ENCODE data around the gene CELF5. TPM values are rescaled to one million over a fixed set of nuclear protein-coding genes. Genes with fewer than 3 reads are reported as not detected.

CELF5 gene
- total RNA-seq, 1 donor from 2014 or later, result not detected

GRCh38 chr19:3316659-3317207 lies 92.3 kb downstream of the CELF5 start:
- TF ChIP-seq CTCF (IDR thresholded peaks at IDR 0.05; ENCODE audit: borderline replicate concordance), result no peak
- no peak for DNase-seq

GRCh38 chr19:3319643-3320353 lies 95.3 kb downstream of the CELF5 start:
- no peak for TF ChIP-seq CTCF (IDR thresholded peaks at IDR 0.05; ENCODE audit: borderline replicate concordance)
- Histone ChIP-seq H3K4me1 (no peaks in the 10 kb centered on the region), H3K4me3 (no peak overlapping the region), H3K27ac (replicated peaks) (no peak overlapping the region), H3K36me3 (no peaks in the 10 kb centered on the region), H3K9me3 (replicated peaks) (no peaks in the 10 kb centered on the region), H3K27me3 (ENCODE audit: low read depth) (peaks cover 70% of the 10 kb centered on the region)
- no peak for DNase-seq
- intact Hi-C loops (cut with micrococcal nuclease), result no loop called here

More at GRCh38 chr19:3316659-3317207, 92.3 kb downstream of the CELF5 start:
- Histone ChIP-seq H3K36me3 (no peaks in the 10 kb centered on the region), H3K27me3 (ENCODE audit: low read depth) (peaks cover 98% of the 10 kb centered on the region), H3K27ac (replicated peaks) (no peak overlapping the region), H3K9me3 (replicated peaks) (no peaks in the 10 kb centered on the region), H3K4me1 (no peaks in the 10 kb centered on the region), H3K4me3 (no peak overlapping the region)
- intact Hi-C loops (cut with micrococcal nuclease), result no loop called here

GRCh38 chr19:3320354-3320670 lies 95.9 kb downstream of the CELF5 start:
- intact Hi-C loops (cut with micrococcal nuclease), result no loop called here
- H3K4me3 ChIP-seq, result no peak overlapping the region
- DNase-seq, result no peak
- no peak for TF ChIP-seq CTCF (IDR thresholded peaks at IDR 0.05; ENCODE audit: borderline replicate concordance)
- peaks cover 65% of the 10 kb centered on the region for H3K27me3 ChIP-seq (ENCODE audit: low read depth)
- no peak overlapping the region for H3K27ac ChIP-seq (replicated peaks)
- H3K4me1 ChIP-seq, result no peaks in the 10 kb centered on the region
- no peaks in the 10 kb centered on the region for H3K36me3 ChIP-seq
- H3K9me3 ChIP-seq (replicated peaks), result no peaks in the 10 kb centered on the region

GRCh38 chr19:3320853-3321252 lies 96.4 kb downstream of the CELF5 start:
- no peaks in the 10 kb centered on the region for H3K36me3 ChIP-seq
- H3K4me1 ChIP-seq, result no peaks in the 10 kb centered on the region
- H3K9me3 ChIP-seq (replicated peaks), result no peaks in the 10 kb centered on the region
- peaks cover 60% of the 10 kb centered on the region for H3K27me3 ChIP-seq (ENCODE audit: low read depth)
- no peak for DNase-seq
- intact Hi-C loops (cut with micrococcal nuclease), result no loop called here
- no peak overlapping the region for H3K4me3 ChIP-seq
- H3K27ac ChIP-seq (replicated peaks), result no peak overlapping the region
- no peak for TF ChIP-seq CTCF (IDR thresholded peaks at IDR 0.05; ENCODE audit: borderline replicate concordance)

GRCh38 chr19:3321696-3322095 lies 97.2 kb downstream of the CELF5 start:
- no peaks in the 10 kb centered on the region for H3K4me1 ChIP-seq
- no peak for TF ChIP-seq CTCF (IDR thresholded peaks at IDR 0.05; ENCODE audit: borderline replicate concordance)
- H3K27me3 ChIP-seq (ENCODE audit: low read depth), result peaks cover 51% of the 10 kb centered on the region
- no peaks in the 10 kb centered on the region for H3K36me3 ChIP-seq
- intact Hi-C loops (cut with micrococcal nuclease), result no loop called here
- H3K4me3 ChIP-seq, result no peak overlapping the region
- no peaks in the 10 kb centered on the region for H3K9me3 ChIP-seq (replicated peaks)
- H3K27ac ChIP-seq (replicated peaks), result no peak overlapping the region
- no peak for DNase-seq

Data from left ventricle myocardium inferior (tissue), 1 donor.